Central memory CD8-positive, alpha-beta T cell (primary cell): ENCODE measurements around the gene FOXQ1.
A peak's percentile ranks its signal among the peaks of the same experiment; 100 is the strongest.
"Not testable (repeated sequence)": the region's sequence is repeated elsewhere in the genome, so short reads cannot be mapped to it uniquely, and the experiment has no call there.

Experiments used
- ATAC-seq: fragments of 150-1000 bp; cut with Tn5 transposase; replicated peaks from 2 replicates; pipeline ENCODE4 v1.10.0; 2022; ENCODE audit warnings: mild to moderate bottlenecking, moderate FRiP score, moderate number of reproducible peaks; ENCODE audit not compliant: poor library complexity, severe bottlenecking; ENCODE audit errors: extremely low read depth
- DNase-seq, 2 donors: peaks; one replicate each; pipeline ENCODE4 v3.0.0; 2021; ENCODE audit warnings: low spot score in 2 of 2
- H3K27ac Mint-ChIP-seq: one replicate; pipeline ENCODE4 v1.8.0; 2022; ENCODE audit warnings: low read depth, mild to moderate bottlenecking, moderate library complexity, mixed read lengths
- H3K27me3 Mint-ChIP-seq: one replicate; pipeline ENCODE4 v1.8.0; 2022; ENCODE audit warnings: mixed read lengths
- H3K36me3 Mint-ChIP-seq: one replicate; pipeline ENCODE4 v1.8.0; 2022; ENCODE audit warnings: mild to moderate bottlenecking, moderate library complexity, mixed read lengths; ENCODE audit not compliant: insufficient read depth
- H3K4me1 Mint-ChIP-seq: one replicate; pipeline ENCODE4 v1.8.0; 2022; ENCODE audit warnings: mixed read lengths
- H3K4me3 Mint-ChIP-seq: one replicate; pipeline ENCODE4 v1.8.0; 2022; ENCODE audit warnings: mild to moderate bottlenecking, moderate library complexity, mixed read lengths
- H3K9me3 Mint-ChIP-seq: one replicate; pipeline ENCODE4 v1.8.0; 2022; ENCODE audit warnings: mixed read lengths

FOXQ1 gene

DNA sequence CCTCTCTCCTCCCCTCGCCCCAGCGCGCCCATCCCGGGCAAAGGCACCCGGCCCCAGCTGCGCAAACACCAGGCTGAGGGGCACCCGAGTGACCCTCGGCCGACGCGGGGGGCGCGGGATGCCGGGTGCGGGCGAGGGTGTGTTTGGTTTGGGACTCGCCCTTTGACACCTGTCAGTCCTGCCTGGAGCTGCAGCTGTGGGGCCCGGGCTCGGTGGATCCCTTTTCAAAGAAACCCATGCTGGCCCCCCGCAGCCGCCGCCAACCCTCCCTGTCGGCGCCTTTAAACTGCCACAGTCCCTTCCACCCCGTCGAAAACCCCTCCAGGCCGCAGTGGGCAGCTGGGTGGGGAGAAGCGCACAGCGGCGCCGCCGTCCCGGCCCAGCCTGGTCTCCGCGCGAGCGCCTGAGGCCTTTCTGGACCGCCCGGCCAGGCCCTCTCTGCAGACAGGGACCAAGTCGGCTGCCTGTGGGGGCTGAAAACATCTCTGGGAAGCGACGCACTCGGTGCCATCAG, 5.5 kb downstream of the FOXQ1 start:
- ATAC-seq (no peak), DNase-seq (no peak)
- Mint-ChIP-seq H3K27me3 (peaks cover 54% of the 10 kb centered on the region), H3K27ac (no peak overlapping the region), H3K36me3 (no peaks in the 10 kb centered on the region), H3K4me3 (peak overlapping the region; percentile 70), H3K9me3 (no peaks in the 10 kb centered on the region), H3K4me1 (peaks cover 17% of the 10 kb centered on the region)

DNA sequence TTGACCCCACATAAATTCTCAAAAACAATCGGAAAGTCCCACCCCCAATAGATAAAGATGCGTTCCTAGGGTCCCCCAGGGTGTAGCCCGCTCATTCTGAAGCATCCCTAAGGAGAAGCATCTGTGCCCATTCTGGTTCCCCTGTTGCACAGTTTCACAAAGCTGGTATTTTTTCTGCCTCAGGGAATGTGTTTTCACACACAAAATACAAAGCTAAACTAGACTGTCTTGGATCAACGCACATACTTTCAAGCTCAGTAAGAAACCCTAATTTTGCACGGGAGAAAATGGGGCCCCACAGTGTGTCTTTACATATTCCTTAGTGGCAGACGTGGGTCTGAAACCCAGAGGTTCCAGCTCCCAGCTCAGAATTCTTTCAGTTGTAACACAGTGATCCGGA, 6.1 kb downstream of the FOXQ1 start:
- H3K27ac Mint-ChIP-seq, result no peak overlapping the region

DNA sequence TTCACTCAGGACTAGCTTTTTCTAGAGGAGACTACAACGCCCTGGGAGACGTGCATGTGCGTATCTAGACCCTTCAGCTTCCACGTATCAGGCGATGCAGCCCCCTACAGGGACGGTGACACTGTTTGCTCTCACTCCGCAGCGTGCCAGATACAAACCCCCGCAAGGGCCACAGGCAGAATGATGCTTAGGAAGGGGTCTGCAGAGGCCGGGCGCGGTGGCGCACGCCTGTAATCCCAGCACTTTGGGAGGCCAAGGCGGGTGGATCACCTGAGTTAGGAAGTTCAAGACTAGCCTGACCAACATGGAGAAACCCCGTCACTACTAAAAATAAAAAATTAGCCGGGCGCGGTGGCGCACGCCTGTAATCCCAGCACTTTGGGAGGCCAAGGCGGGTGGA, 6.7 kb downstream of the FOXQ1 start:
- H3K4me1 Mint-ChIP-seq, result peaks cover 17% of the 10 kb centered on the region
- not testable (repeated sequence) for H3K9me3 Mint-ChIP-seq, DNase-seq, H3K36me3 Mint-ChIP-seq, H3K27ac Mint-ChIP-seq, ATAC-seq, H3K4me3 Mint-ChIP-seq
- peaks cover 54% of the 10 kb centered on the region for H3K27me3 Mint-ChIP-seq

More for the DNA sequence above, 6.1 kb downstream of the FOXQ1 start:
- peaks cover 17% of the 10 kb centered on the region for H3K4me1 Mint-ChIP-seq
- H3K4me3 Mint-ChIP-seq, result peak overlapping the region; percentile 70
- no peak for ATAC-seq
- H3K36me3 Mint-ChIP-seq, result no peaks in the 10 kb centered on the region
- no peak for DNase-seq
- peaks cover 54% of the 10 kb centered on the region for H3K27me3 Mint-ChIP-seq
- no peaks in the 10 kb centered on the region for H3K9me3 Mint-ChIP-seq

DNA sequence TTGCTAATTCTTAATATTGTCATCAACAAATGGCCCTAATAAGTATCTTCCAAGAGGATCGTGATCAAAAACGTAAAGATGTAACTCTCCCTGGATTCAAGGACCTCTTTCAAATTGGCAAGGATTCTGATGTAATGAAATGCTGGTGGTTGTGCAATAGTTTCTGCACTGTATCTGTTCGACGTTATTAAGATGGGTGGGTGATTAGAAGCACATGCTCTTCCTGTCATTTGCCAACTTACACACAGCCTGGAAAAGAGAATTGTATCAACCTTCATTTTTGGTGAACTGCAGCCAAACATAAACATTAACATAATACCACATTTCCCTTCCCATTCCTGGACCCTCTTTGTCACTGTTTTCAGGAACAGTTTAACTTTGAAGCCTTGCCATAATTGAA, 9.8 kb downstream of the FOXQ1 start:
- Mint-ChIP-seq H3K27ac (no peak overlapping the region), H3K27me3 (peaks cover 54% of the 10 kb centered on the region), H3K4me1 (no peaks in the 10 kb centered on the region)

DNA sequence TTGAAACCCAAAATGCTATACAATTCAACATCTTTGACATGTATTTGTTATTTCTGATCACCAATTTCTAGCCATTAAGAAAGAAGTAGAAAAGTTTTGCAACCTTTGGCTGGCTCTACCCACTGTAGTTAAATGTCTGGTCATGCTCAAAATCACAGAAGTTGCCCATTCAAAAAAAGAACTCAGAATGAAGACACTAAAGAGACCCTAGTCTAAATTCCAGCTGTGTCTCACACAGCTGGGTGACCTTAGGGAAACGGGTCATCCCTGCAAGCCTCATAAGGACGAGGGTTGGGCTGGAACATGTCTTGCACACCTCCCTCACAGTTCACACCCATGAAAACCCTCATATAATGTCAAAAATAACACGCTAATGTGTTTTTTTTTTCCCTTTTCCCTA, 10.3 kb downstream of the FOXQ1 start:
- H3K4me3 Mint-ChIP-seq, result no peak overlapping the region

More for the DNA sequence above, 9.8 kb downstream of the FOXQ1 start:
- H3K9me3 Mint-ChIP-seq, result no peaks in the 10 kb centered on the region
- no peaks in the 10 kb centered on the region for H3K36me3 Mint-ChIP-seq
- H3K4me3 Mint-ChIP-seq, result no peak overlapping the region
- DNase-seq (no peak), ATAC-seq (no peak)

DNA sequence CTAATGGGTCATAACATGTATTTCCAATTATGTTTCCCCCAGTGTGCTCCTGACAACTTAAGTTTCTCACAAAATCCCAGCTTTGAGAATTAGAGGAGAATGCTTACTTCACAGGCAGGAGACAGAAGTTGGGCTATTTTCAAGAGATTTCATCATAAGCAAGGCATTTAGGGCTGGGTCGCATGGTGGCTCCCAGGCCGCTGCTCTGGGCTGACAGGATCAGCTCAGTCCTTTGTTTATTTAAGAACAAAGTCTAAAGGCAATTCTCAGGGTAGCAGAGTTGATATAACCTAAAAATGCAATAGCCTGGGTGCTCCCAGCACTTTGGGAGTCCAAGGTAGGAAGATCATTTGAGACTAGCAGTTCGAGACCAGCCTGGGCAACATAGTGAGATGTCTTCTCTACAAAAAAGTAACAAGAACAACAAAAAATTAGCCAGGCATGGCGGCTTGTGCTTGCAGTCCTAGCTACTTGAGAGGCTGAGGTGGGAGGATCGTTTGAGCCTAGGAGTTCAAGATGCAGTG, 10.9 kb downstream of the FOXQ1 start:
- Mint-ChIP-seq H3K36me3 (no peaks in the 10 kb centered on the region), H3K27ac (no peak overlapping the region), H3K9me3 (no peaks in the 10 kb centered on the region), H3K27me3 (peaks cover 63% of the 10 kb centered on the region), H3K4me1 (no peaks in the 10 kb centered on the region), H3K4me3 (no peak overlapping the region)
- ATAC-seq (no peak), DNase-seq (no peak)

More for the DNA sequence above, 10.3 kb downstream of the FOXQ1 start:
- no peaks in the 10 kb centered on the region for H3K9me3 Mint-ChIP-seq
- H3K27me3 Mint-ChIP-seq, result peaks cover 59% of the 10 kb centered on the region
- DNase-seq (no peak), ATAC-seq (no peak)
- no peaks in the 10 kb centered on the region for H3K4me1 Mint-ChIP-seq
- H3K27ac Mint-ChIP-seq, result no peak overlapping the region
- no peaks in the 10 kb centered on the region for H3K36me3 Mint-ChIP-seq

DNA sequence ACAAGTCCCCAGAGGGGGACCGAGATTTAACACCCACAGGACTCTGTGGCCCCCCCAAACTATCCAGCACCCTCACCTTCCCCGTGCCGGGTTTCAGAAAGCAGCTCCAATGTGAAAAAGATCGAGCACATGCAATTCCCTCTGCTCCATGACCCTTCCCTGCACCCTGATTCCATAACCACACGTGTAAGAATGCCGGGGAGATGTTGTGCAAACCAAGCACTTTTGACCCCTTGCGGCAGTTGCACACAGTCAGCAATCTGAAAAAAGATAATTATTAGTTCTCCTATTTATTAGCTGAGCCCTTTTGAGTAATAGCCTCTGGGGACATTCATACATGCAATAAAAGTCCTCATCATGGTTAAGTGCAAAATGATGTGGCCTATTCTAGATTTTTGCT, 13.0 kb downstream of the FOXQ1 start:
- DNase-seq (no peak), ATAC-seq (no peak)
- Mint-ChIP-seq H3K4me3 (no peak overlapping the region), H3K4me1 (no peaks in the 10 kb centered on the region), H3K36me3 (no peaks in the 10 kb centered on the region), H3K9me3 (no peaks in the 10 kb centered on the region), H3K27me3 (peaks cover 71% of the 10 kb centered on the region), H3K27ac (no peak overlapping the region)

DNA sequence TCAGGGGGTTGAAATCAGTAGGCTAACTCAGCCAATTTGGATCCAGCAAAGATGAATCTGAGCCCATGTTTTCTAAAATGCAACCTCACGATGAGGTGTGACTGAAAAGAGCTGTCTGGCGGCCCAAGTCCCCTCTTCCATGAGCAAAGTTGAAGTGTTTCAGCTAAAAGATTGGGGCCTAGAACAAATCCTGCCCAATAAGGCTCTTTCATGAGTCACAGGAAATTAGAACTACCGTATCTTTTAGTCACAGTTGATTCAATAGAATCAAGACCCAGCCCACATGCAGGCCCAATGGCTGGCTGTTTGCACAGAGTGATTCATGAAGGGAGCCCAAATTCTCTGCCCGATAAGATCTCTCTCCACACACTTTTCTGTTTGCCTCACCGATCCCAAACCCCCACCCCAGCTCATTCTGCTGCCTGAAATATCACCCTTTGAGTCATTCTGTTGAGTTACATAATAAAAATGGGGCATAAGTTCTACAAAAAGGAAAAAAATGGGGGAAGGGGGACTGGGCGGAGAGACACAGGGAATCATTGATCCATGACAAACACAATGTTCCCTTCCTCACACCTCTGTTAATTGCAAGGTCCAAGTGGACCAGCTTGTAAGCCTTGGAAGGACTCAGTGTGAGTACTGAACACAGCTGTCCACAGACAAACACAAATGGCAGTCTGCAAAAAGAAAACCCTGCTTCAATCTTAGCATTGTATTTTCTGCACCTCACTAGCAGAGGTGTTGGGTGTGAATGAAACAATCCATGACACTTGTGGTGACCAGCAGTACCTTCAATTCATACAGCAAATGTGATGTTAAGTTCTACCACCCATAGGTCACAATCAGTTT, 13.8 kb downstream of the FOXQ1 start:
- Mint-ChIP-seq H3K27ac (no peak overlapping the region), H3K27me3 (peaks cover 78% of the 10 kb centered on the region), H3K9me3 (peaks cover 5% of the 10 kb centered on the region), H3K4me3 (no peak overlapping the region), H3K4me1 (no peaks in the 10 kb centered on the region), H3K36me3 (no peaks in the 10 kb centered on the region)
- ATAC-seq (no peak), DNase-seq (no peak)

DNA sequence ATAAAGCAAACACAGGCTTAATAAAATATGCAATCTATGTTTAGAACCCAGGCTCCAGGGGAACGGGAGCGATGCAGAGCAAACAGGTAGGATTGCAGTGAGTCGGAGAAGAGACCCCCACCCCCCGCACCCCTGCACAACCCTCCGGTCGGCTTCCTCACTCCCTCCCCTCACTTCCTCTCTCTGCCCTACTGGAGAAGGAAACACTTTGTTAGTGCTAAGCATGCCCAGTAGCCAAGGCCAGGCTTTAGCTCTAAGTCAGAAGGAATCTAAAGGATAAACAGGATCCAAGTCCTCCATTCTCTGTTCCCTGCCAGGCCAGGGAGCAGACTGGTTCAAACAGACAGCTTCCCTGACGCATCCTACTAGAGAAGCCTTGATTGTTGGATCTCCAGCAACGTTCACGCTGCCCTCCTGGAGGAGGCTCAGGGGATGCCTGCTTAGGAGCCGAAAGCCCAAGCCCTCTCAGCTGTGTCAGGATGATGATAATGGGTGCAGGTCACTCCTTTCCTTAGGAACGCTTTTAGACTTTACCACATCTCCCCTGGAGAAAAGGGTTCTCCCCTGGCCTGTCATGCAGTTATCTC, 14.7 kb downstream of the FOXQ1 start:
- Mint-ChIP-seq H3K4me3 (no peak overlapping the region), H3K9me3 (peaks cover 5% of the 10 kb centered on the region), H3K27ac (no peak overlapping the region), H3K36me3 (no peaks in the 10 kb centered on the region), H3K27me3 (peaks cover 83% of the 10 kb centered on the region), H3K4me1 (no peaks in the 10 kb centered on the region)
- DNase-seq (no peak), ATAC-seq (no peak)

DNA sequence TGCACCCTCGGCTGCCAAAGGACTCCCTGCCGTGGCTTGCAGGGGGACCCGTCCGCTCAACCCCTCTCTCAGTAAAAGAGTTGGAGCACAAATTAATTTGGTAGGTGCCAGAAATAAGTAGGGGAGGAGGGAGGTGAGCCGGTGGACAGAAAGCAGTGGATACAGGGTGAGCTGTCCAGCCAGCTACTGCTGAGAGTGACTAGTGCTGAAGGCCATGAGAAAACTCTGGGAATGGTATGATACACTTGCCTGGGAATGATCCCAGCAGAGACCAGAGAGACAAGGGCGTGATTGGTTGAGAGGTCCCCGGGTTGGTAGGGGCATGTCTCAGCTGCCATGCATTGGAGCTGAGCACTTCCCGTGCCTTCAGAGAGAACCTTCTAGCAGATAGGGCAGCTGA, 15.7 kb downstream of the FOXQ1 start:
- peaks cover 83% of the 10 kb centered on the region for H3K27me3 Mint-ChIP-seq

DNA sequence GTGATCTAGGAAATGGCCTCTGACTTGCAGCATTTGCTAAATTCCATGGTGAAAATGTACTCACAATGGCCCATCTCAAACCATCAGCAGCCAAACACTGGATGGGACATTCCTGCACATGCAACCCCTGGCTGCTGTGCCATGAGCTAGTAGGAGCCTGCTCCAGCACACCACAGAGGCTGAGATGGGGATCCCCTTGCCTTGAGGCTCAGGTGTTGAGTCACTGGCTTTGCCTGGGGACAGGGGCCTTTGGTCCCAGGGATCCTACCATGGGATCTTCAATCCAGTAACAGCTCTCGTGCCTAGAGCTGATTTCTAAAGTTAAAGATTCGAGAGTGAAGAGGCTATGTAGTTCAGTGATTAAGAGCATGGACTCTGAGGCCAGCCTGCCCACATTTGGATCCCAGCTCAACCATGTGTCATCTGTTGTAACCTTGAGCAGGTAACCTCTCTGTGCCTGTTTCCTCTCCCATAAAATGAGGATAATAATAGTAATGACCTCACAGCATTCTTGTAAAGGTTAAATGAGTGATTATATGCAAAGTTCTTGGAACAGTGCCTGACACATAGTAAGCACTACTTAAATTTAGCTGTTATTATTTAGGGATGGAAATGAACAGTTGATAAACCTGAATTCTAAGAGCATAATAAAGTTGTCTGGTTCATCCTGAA, 16.4 kb downstream of the FOXQ1 start:
- ATAC-seq, result no peak
- no peak overlapping the region for H3K4me3 Mint-ChIP-seq
- no peak for DNase-seq
- H3K9me3 Mint-ChIP-seq, result peaks cover 5% of the 10 kb centered on the region
- no peaks in the 10 kb centered on the region for H3K4me1 Mint-ChIP-seq
- H3K27ac Mint-ChIP-seq, result no peak overlapping the region
- peaks cover 3% of the 10 kb centered on the region for H3K36me3 Mint-ChIP-seq
- H3K27me3 Mint-ChIP-seq, result peaks cover 88% of the 10 kb centered on the region

More for the DNA sequence above, 15.7 kb downstream of the FOXQ1 start:
- Mint-ChIP-seq H3K4me3 (no peak overlapping the region), H3K4me1 (no peaks in the 10 kb centered on the region), H3K27ac (no peak overlapping the region), H3K9me3 (peaks cover 5% of the 10 kb centered on the region), H3K36me3 (no peaks in the 10 kb centered on the region)
- ATAC-seq, result no peak
- DNase-seq, result no peak

DNA sequence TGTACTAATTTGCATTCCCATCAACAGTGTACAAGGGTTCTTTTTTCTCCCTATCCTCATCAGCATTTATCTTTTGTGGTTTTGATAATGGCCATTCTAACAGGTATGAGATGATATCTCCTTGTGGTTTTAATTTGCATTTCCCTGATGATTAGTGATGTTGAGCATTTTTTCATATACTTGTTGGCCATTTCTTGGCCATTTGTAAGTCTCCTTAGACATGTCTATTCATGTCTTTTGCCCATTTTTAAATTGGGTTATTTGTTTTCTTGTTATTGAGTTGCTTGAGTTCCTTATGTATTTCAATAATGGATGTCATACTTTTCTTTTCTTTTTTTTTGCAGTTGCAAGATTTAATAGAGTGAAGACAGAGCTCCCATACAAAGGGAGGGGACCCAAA, 17.8 kb downstream of the FOXQ1 start:
- Mint-ChIP-seq H3K9me3 (peaks cover 5% of the 10 kb centered on the region), H3K36me3 (peaks cover 3% of the 10 kb centered on the region), H3K27me3 (peaks cover 92% of the 10 kb centered on the region), H3K4me1 (no peaks in the 10 kb centered on the region), H3K27ac (no peak overlapping the region), H3K4me3 (no peak overlapping the region)
- ATAC-seq (no peak), DNase-seq (no peak)
